BE2C (cell line): ENCODE data around the gene PPM1L.

Source experiments
- DNase-seq: peaks from one replicate; pipeline ENCODE4 v3.0.0-alpha.2; 2020
- H3K27me3 ChIP-seq: fragments of 250-450 bp; sonication (Bioruptor Pico); 2 replicates; pipeline ENCODE4 v1.5.1; 2020; ENCODE audit warnings: mild to moderate bottlenecking
- H3K36me3 ChIP-seq: fragments of 250-450 bp; sonication (Bioruptor Pico); 2 replicates; pipeline ENCODE4 v1.5.1; 2020; ENCODE audit warnings: mild to moderate bottlenecking
- H3K4me1 ChIP-seq: fragments of 250-450 bp; sonication (Bioruptor Pico); 2 replicates; pipeline ENCODE4 v1.5.1; 2020
- H3K4me3 ChIP-seq: 2 replicates; pipeline ENCODE4 v1.5.1; 2011; ENCODE audit warnings: low read depth, low read length
- H3K9me3 ChIP-seq: fragments of 250-450 bp; sonication (Bioruptor Pico); 2 replicates; pipeline ENCODE4 v1.5.1; 2020
- CTCF ChIP-seq: IDR thresholded peaks from 2 replicates; pipeline ENCODE4 v1.5.1; 2012; ENCODE audit warnings: mild to moderate bottlenecking, low read depth, low read length

Gene PPM1L

DNA sequence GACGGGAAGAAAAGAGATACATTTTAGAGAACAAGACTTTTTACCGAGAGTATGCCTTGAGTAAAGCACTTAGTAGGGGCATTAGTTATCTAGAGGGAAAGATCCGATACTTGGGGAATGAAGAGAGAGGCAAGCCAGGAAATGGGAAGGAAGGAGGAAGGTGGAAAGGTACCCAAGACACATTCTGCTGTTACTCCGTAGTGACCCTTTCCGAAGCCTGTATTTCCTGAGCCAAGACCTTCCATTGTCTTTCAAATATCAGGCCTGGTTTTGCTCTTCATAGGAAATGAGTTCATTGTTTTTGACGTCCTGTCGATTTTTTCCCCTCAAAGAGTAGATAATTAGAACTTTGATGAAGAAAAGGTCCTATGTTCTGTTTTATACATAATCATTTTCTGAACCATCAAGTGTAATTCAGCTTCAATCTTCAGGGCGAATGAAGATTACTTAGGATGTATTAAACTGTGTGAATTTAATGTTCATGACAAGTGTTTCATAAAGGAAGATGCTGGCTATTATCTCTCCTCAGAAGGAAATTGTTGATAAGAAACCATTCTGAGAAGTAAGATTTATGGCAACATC lies 95.7 kb downstream of the PPM1L start:
- DNase-seq: peak; percentile 19
- TF ChIP-seq CTCF: no peak
- H3K4me3 ChIP-seq: peak overlapping the region; percentile 16
- no peaks in the 10 kb centered on the region for H3K27me3 ChIP-seq
- no peaks in the 10 kb centered on the region for H3K9me3 ChIP-seq
- H3K36me3 ChIP-seq: no peaks in the 10 kb centered on the region
- H3K4me1 ChIP-seq: peaks cover 41% of the 10 kb centered on the region

GRCh38 chr3:160852856-160853255 lies 96.8 kb downstream of the PPM1L start:
- Histone ChIP-seq H3K36me3 (no peaks in the 10 kb centered on the region), H3K4me1 (peaks cover 39% of the 10 kb centered on the region), H3K4me3 (no peak overlapping the region), H3K9me3 (no peaks in the 10 kb centered on the region), H3K27me3 (no peaks in the 10 kb centered on the region)
- no peak for DNase-seq
- no peak for TF ChIP-seq CTCF

- TF ChIP-seq CTCF: no peak
- H3K27me3 ChIP-seq: no peaks in the 10 kb centered on the region
- no peaks in the 10 kb centered on the region for H3K9me3 ChIP-seq
- no peak for DNase-seq
- no peak overlapping the region for H3K4me3 ChIP-seq
- H3K36me3 ChIP-seq: no peaks in the 10 kb centered on the region
- peaks cover 27% of the 10 kb centered on the region for H3K4me1 ChIP-seq
These were observed 100.4 kb downstream of the PPM1L start for GRCh38 chr3:160856450-160856849.

DNA sequence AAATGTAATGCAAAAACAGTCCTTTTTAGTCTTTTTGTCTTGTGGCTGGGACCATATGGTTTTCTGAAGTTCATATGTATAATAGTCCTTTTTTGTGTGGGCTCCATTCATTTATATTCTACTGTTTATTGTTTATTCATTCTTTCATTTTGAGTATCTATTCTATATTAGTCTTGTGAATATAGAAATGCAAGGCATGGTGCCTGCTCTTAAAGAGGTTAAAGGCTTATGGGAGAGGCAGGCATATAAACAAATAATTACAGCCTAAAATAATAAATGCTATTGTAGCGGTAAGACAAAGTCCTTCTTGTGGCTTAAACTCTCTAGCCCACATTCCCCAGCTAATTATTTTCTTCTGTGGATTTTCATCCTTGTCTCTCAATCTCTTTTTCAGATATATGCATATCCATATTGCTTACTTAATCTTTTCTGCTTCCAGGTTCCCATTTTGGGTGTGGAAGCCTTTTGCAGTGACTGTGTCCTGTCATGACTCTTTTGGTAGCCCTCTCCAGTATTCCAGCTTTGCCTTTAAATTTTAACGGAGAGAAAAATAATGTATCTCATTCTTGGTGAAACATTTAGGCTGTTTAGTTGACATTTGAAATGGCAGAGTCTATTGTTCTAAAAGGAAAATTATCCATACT lies 101.6 kb downstream of the PPM1L start:
- no peak for DNase-seq
- TF ChIP-seq CTCF: no peak
- H3K36me3 ChIP-seq: no peaks in the 10 kb centered on the region
- H3K4me3 ChIP-seq: no peak overlapping the region
- H3K4me1 ChIP-seq: peaks cover 17% of the 10 kb centered on the region
- no peaks in the 10 kb centered on the region for H3K27me3 ChIP-seq
- H3K9me3 ChIP-seq: no peaks in the 10 kb centered on the region

DNA sequence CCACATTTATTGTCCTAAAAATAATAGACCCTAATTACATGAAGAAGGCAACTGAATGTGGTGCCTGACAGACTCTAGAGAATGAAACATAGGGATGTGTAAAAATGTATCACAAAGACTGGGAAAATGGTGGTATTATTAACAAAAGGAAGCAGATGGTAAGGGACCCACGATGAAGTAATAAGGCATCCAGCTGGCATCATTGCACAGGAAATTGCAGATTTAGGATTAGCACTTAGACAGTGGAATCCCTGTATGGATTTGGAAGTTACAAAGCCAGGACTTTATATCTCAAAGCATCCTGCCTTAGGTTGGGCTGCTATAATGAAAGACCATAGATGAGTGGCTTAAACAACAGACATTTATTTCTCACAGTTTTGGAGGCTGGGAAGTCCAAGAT lies 104.3 kb downstream of the PPM1L start:
- no peak for DNase-seq
- no peaks in the 10 kb centered on the region for H3K36me3 ChIP-seq
- H3K27me3 ChIP-seq: no peaks in the 10 kb centered on the region
- H3K4me1 ChIP-seq: peaks cover 14% of the 10 kb centered on the region
- H3K9me3 ChIP-seq: no peaks in the 10 kb centered on the region
- no peak for TF ChIP-seq CTCF
- H3K4me3 ChIP-seq: no peak overlapping the region

- Histone ChIP-seq H3K9me3 (no peaks in the 10 kb centered on the region; the same call in 1 of the 2 replicates), H3K27me3 (no peaks in the 10 kb centered on the region), H3K4me3 (no peak overlapping the region), H3K36me3 (no peaks in the 10 kb centered on the region), H3K4me1 (peaks cover 25% of the 10 kb centered on the region)
- peak; percentile 73 for DNase-seq
- no peak for TF ChIP-seq CTCF
These were observed 113.8 kb downstream of the PPM1L start for GRCh38 chr3:160869825-160870224.
